Measurements from ENCODE around the gene FAM120A.

The FAM120A gene

GRCh38 chr9:93601666-93602065 is 150.2 kb downstream of the FAM120A start:
- H3K4me3 Mint-ChIP-seq, result no peak overlapping the region
- peaks cover 38% of the 10 kb centered on the region for H3K4me1 Mint-ChIP-seq (ENCODE audit: low read depth)
- no peak for DNase-seq (ENCODE audit: low spot score)
- H3K27me3 Mint-ChIP-seq (ENCODE audit: low read depth), result no peaks in the 10 kb centered on the region
- no peak overlapping the region for H3K27ac Mint-ChIP-seq
- peaks cover 16% of the 10 kb centered on the region for H3K9me3 Mint-ChIP-seq
- H3K36me3 Mint-ChIP-seq (ENCODE audit: low read depth), result peaks cover 23% of the 10 kb centered on the region

GRCh38 chr9:93603011-93603410 is 151.5 kb downstream of the FAM120A start:
- Mint-ChIP-seq H3K4me1 (ENCODE audit: low read depth) (peaks cover 32% of the 10 kb centered on the region), H3K4me3 (no peak overlapping the region), H3K9me3 (peaks cover 20% of the 10 kb centered on the region)

GRCh38 chr9:93603906-93604326 is 152.4 kb downstream of the FAM120A start:
- no peak for DNase-seq (ENCODE audit: low spot score)
- H3K4me3 Mint-ChIP-seq, result no peak overlapping the region
- H3K9me3 Mint-ChIP-seq, result peaks cover 23% of the 10 kb centered on the region
- H3K27ac Mint-ChIP-seq, result no peak overlapping the region
- peaks cover 27% of the 10 kb centered on the region for H3K4me1 Mint-ChIP-seq (ENCODE audit: low read depth)
- H3K27me3 Mint-ChIP-seq (ENCODE audit: low read depth), result no peaks in the 10 kb centered on the region
- H3K36me3 Mint-ChIP-seq (ENCODE audit: low read depth), result peaks cover 27% of the 10 kb centered on the region

More at GRCh38 chr9:93603011-93603410, 151.5 kb downstream of the FAM120A start:
- no peak for DNase-seq (ENCODE audit: low spot score)
- no peaks in the 10 kb centered on the region for H3K27me3 Mint-ChIP-seq (ENCODE audit: low read depth)
- H3K36me3 Mint-ChIP-seq (ENCODE audit: low read depth), result peaks cover 25% of the 10 kb centered on the region
- no peak overlapping the region for H3K27ac Mint-ChIP-seq

- H3K27ac Mint-ChIP-seq, result no peak overlapping the region
These were observed 154.7 kb downstream of the FAM120A start for GRCh38 chr9:93606187-93606586.

GRCh38 chr9:93610206-93610605 is 158.7 kb downstream of the FAM120A start:
- DNase-seq (ENCODE audit: low spot score), result no peak
- peaks cover 11% of the 10 kb centered on the region for H3K4me1 Mint-ChIP-seq (ENCODE audit: low read depth)
- H3K9me3 Mint-ChIP-seq, result peaks cover 34% of the 10 kb centered on the region
- H3K27ac Mint-ChIP-seq, result no peak overlapping the region
- H3K4me3 Mint-ChIP-seq, result no peak overlapping the region
- no peaks in the 10 kb centered on the region for H3K27me3 Mint-ChIP-seq (ENCODE audit: low read depth)
- H3K36me3 Mint-ChIP-seq (ENCODE audit: low read depth), result peaks cover 27% of the 10 kb centered on the region

More at GRCh38 chr9:93606187-93606586, 154.7 kb downstream of the FAM120A start:
- Mint-ChIP-seq H3K36me3 (ENCODE audit: low read depth) (peaks cover 34% of the 10 kb centered on the region), H3K9me3 (peaks cover 38% of the 10 kb centered on the region), H3K4me3 (no peak overlapping the region), H3K4me1 (ENCODE audit: low read depth) (peaks cover 4% of the 10 kb centered on the region), H3K27me3 (ENCODE audit: low read depth) (no peaks in the 10 kb centered on the region)
- no peak for DNase-seq (ENCODE audit: low spot score)

GRCh38 chr9:93612052-93612795 is 160.7 kb downstream of the FAM120A start:
- Mint-ChIP-seq H3K4me1 (ENCODE audit: low read depth) (peaks cover 11% of the 10 kb centered on the region), H3K36me3 (ENCODE audit: low read depth) (peaks cover 14% of the 10 kb centered on the region), H3K9me3 (peaks cover 18% of the 10 kb centered on the region), H3K27ac (no peak overlapping the region), H3K4me3 (no peak overlapping the region), H3K27me3 (ENCODE audit: low read depth) (no peaks in the 10 kb centered on the region)
- no peak for DNase-seq (ENCODE audit: low spot score)

GRCh38 chr9:93612796-93613154 is 161.3 kb downstream of the FAM120A start:
- Mint-ChIP-seq H3K36me3 (ENCODE audit: low read depth) (peaks cover 14% of the 10 kb centered on the region), H3K27me3 (ENCODE audit: low read depth) (no peaks in the 10 kb centered on the region), H3K4me3 (no peak overlapping the region), H3K27ac (no peak overlapping the region), H3K4me1 (ENCODE audit: low read depth) (peaks cover 11% of the 10 kb centered on the region), H3K9me3 (peaks cover 18% of the 10 kb centered on the region)
- peak; percentile 18 for DNase-seq (ENCODE audit: low spot score)

- peaks cover 14% of the 10 kb centered on the region for H3K36me3 Mint-ChIP-seq (ENCODE audit: low read depth)
- H3K9me3 Mint-ChIP-seq, result peaks cover 18% of the 10 kb centered on the region
- H3K4me3 Mint-ChIP-seq, result no peak overlapping the region
- no peaks in the 10 kb centered on the region for H3K27me3 Mint-ChIP-seq (ENCODE audit: low read depth)
- H3K27ac Mint-ChIP-seq, result no peak overlapping the region
- H3K4me1 Mint-ChIP-seq (ENCODE audit: low read depth), result peaks cover 11% of the 10 kb centered on the region
- no peak for DNase-seq (ENCODE audit: low spot score)
These were observed 161.7 kb downstream of the FAM120A start for GRCh38 chr9:93613174-93613573.

- DNase-seq (ENCODE audit: low spot score), result no peak
- no peak overlapping the region for H3K4me3 Mint-ChIP-seq
- H3K27me3 Mint-ChIP-seq (ENCODE audit: low read depth), result no peaks in the 10 kb centered on the region
- H3K36me3 Mint-ChIP-seq (ENCODE audit: low read depth), result peaks cover 13% of the 10 kb centered on the region
- peaks cover 16% of the 10 kb centered on the region for H3K9me3 Mint-ChIP-seq
- no peak overlapping the region for H3K27ac Mint-ChIP-seq
- H3K4me1 Mint-ChIP-seq (ENCODE audit: low read depth), result peaks cover 11% of the 10 kb centered on the region
These were observed 162.3 kb downstream of the FAM120A start for GRCh38 chr9:93613791-93614190.

- H3K4me1 Mint-ChIP-seq (ENCODE audit: low read depth), result peaks cover 11% of the 10 kb centered on the region
- H3K9me3 Mint-ChIP-seq, result peaks cover 6% of the 10 kb centered on the region
- H3K27ac Mint-ChIP-seq, result no peak overlapping the region
- no peak overlapping the region for H3K4me3 Mint-ChIP-seq
- no peaks in the 10 kb centered on the region for H3K27me3 Mint-ChIP-seq (ENCODE audit: low read depth)
- DNase-seq (ENCODE audit: low spot score), result no peak
- peaks cover 7% of the 10 kb centered on the region for H3K36me3 Mint-ChIP-seq (ENCODE audit: low read depth)
These were observed 163.5 kb downstream of the FAM120A start for GRCh38 chr9:93614830-93615468.
